DND-41 (cell line): Measurements from ENCODE around the gene FRMD8.
A peak's percentile ranks its signal among the peaks of the same experiment; 100 is the strongest.

Experiments
- ATAC-seq: fragments of 200-7000 bp; cut with Tn5 transposase; 3 replicates; pipeline ENCODE4 v1.9.1; 2021; ENCODE audit warnings: low read depth; ENCODE audit not compliant: insufficient read depth
- DNase-seq: peaks from one replicate; pipeline ENCODE4 v3.0.0-alpha.2; 2020
- H2AFZ ChIP-seq: 2 replicates; pipeline ENCODE4 v1.6.0; 2012; ENCODE audit warnings: low read depth, low read length
- H3K27ac ChIP-seq: 2 replicates; pipeline ENCODE4 v1.5.1; 2012; ENCODE audit warnings: low read length, inconsistent platforms
- H3K27me3 ChIP-seq: fragments of 200-600 bp; sonication (generic); 2 replicates; pipeline ENCODE4 v1.6.0; 2012; ENCODE audit warnings: low read length, mild to moderate bottlenecking, inconsistent platforms; ENCODE audit not compliant: insufficient read depth, poor library complexity
- H3K36me3 ChIP-seq: 2 replicates; pipeline ENCODE4 v1.5.1; 2012; ENCODE audit warnings: low read length, inconsistent platforms; ENCODE audit not compliant: insufficient read depth
- H3K4me1 ChIP-seq: 2 replicates; pipeline ENCODE4 v1.5.1; 2012; ENCODE audit warnings: mild to moderate bottlenecking, low read length; ENCODE audit not compliant: insufficient read depth
- H3K4me2 ChIP-seq: 2 replicates; pipeline ENCODE4 v1.6.0; 2012; ENCODE audit warnings: mild to moderate bottlenecking, moderate library complexity, low read length, inconsistent platforms; ENCODE audit not compliant: insufficient read depth
- H3K4me3 ChIP-seq, 2 experiments: fragments of 200-600 bp in 1 of 2; shearing (Covaris generic) in 1 of 2; 2 replicates each; pipeline ENCODE4 v1.5.1; 2012 to 2016; ENCODE audit warnings: inconsistent platforms in 2 of 2, low read length in 2 of 2, mild to moderate bottlenecking in 2 of 2, low read depth in 1 of 2, moderate library complexity in 1 of 2
- H3K79me2 ChIP-seq: 2 replicates; pipeline ENCODE4 v1.6.0; 2012; ENCODE audit warnings: low read length, inconsistent platforms; ENCODE audit not compliant: insufficient read depth
- H3K9ac ChIP-seq: 2 replicates; pipeline ENCODE4 v1.6.0; 2012; ENCODE audit warnings: low read depth, mild to moderate bottlenecking, inconsistent platforms, low read length, moderate library complexity
- H3K9me3 ChIP-seq: 2 replicates; pipeline ENCODE4 v1.5.1; 2012; ENCODE audit warnings: low read length, moderate library complexity, mild to moderate bottlenecking, inconsistent platforms; ENCODE audit not compliant: insufficient read depth, severe bottlenecking
- H4K20me1 ChIP-seq: 2 replicates; pipeline ENCODE4 v1.6.0; 2012; ENCODE audit warnings: low read length; ENCODE audit not compliant: insufficient read depth
- EZH2 ChIP-seq: IDR thresholded peaks from 3 replicates; pipeline ENCODE4 v1.6.1; 2012; ENCODE audit warnings: borderline replicate concordance, low read depth, mild to moderate bottlenecking, moderate library complexity, low read length, inconsistent platforms; ENCODE audit not compliant: severe bottlenecking
- TF ChIP-seq, protein P1 (sequence below): IDR thresholded peaks from 2 replicates; pipeline ENCODE4 v1.5.1; 2012; ENCODE audit warnings: borderline replicate concordance, low read length, moderate library complexity, mild to moderate bottlenecking; ENCODE audit not compliant: poor library complexity, severe bottlenecking; ENCODE audit errors: extremely low read depth

The FRMD8 gene

DNA sequence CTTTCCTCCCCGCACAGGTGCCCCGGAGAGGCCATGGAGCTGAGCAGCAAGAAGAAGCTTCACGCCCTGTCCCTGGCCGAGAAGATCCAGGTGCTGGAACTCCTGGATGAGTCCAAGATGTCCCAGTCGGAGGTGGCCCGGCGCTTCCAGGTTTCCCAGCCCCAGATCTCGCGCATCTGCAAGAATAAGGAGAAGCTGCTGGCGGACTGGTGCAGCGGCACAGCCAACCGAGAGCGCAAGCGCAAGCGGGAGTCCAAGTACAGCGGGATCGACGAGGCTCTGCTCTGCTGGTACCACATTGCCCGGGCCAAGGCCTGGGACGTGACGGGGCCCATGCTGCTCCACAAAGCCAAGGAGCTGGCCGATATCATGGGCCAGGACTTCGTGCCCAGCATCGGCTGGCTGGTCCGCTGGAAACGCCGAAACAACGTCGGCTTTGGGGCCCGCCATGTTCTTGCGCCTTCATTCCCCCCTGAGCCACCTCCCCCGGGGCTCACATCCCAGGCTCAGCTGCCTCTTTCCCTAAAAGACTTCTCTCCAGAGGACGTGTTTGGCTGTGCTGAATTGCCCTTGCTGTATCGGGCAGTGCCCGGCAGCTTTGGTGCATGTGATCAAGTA is 30.6 kb upstream of the FRMD8 start:
- H3K4me2 ChIP-seq, result peak overlapping the region; percentile 98
- 0 out of 4 replicates have a peak overlapping the region, but pooled peaks of 1 of the 2 experiments have one; percentile 66 for H3K4me3 ChIP-seq
- no peaks in the 10 kb centered on the region for H3K79me2 ChIP-seq
- no peak for DNase-seq
- H3K9me3 ChIP-seq, result no peaks in the 10 kb centered on the region
- no peak overlapping the region for H3K27ac ChIP-seq
- peaks cover 4% of the 10 kb centered on the region; the same call in 1 of the 2 replicates for H4K20me1 ChIP-seq
- peaks cover 21% of the 10 kb centered on the region for H3K4me1 ChIP-seq
- no peak overlapping the region for H2AFZ ChIP-seq
- H3K27me3 ChIP-seq, result no peaks in the 10 kb centered on the region
- ATAC-seq, result no peak
- no peak for TF ChIP-seq EZH2
- TF ChIP-seq, protein P1, sequence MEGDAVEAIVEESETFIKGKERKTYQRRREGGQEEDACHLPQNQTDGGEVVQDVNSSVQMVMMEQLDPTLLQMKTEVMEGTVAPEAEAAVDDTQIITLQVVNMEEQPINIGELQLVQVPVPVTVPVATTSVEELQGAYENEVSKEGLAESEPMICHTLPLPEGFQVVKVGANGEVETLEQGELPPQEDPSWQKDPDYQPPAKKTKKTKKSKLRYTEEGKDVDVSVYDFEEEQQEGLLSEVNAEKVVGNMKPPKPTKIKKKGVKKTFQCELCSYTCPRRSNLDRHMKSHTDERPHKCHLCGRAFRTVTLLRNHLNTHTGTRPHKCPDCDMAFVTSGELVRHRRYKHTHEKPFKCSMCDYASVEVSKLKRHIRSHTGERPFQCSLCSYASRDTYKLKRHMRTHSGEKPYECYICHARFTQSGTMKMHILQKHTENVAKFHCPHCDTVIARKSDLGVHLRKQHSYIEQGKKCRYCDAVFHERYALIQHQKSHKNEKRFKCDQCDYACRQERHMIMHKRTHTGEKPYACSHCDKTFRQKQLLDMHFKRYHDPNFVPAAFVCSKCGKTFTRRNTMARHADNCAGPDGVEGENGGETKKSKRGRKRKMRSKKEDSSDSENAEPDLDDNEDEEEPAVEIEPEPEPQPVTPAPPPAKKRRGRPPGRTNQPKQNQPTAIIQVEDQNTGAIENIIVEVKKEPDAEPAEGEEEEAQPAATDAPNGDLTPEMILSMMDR, result no peak
- H3K36me3 ChIP-seq, result peaks cover 15% of the 10 kb centered on the region
- no peak overlapping the region; the same call in 1 of the 2 replicates for H3K9ac ChIP-seq

DNA sequence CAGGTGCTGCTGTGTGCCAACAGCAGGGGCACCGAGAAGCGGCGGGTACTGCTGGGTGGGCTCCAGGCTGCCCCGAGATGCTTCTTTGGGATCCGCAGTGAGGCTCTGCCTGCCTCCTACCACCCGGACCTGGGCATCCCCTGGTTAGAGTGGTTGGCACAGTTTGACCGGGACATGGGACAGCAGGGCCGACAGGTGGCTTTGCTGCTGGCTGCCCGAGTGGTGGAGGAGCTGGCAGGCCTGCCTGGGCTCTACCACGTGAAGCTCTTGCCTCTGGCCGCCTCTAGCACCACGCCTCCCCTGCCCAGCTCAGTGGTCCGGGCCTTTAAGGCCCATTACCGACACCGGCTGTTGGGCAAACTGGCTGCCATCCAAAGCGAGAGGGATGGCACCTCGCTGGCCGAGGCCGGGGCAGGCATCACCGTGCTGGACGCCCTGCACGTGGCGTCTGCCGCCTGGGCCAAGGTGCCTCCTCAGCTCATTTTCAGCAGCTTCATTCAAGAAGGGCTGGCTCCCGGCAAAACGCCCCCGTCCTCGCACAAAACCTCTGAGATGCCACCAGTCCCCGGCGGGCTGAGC is 30.0 kb upstream of the FRMD8 start:
- no peak for ATAC-seq
- H2AFZ ChIP-seq, result no peak overlapping the region

DNA sequence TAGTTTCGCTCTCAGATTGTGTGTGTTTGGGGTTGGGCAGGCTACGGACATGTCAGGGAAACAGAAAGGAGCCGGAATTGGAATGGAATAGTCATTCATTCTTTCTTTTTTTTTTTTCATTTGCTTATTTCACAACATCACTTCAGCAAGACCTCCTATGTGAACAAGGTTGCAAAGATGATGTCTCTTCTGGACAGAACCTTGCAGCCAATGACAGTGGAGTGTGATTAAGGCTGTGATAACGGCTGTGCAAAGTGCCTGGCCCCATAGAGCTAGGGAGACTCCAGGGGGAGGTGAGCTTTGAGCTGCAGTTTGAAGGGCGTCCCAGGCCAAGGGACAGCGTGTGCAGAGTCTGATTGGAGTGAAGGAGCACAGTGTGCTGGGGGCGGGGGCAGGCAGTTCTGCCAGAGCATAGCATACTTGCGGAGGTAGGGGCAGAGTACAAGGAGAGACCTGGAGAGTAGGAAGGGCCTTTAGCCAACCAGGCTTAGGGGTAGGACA is 28.5 kb upstream of the FRMD8 start:
- Histone ChIP-seq H2AFZ (no peak overlapping the region), H3K4me2 (no peak overlapping the region), H3K4me3 (no peak overlapping the region), H3K9me3 (no peaks in the 10 kb centered on the region), H4K20me1 (peaks cover 4% of the 10 kb centered on the region; the same call in 1 of the 2 replicates), H3K4me1 (peaks cover 21% of the 10 kb centered on the region), H3K9ac (no peak overlapping the region), H3K79me2 (no peaks in the 10 kb centered on the region), H3K27ac (no peak overlapping the region), H3K27me3 (no peaks in the 10 kb centered on the region), H3K36me3 (no peaks in the 10 kb centered on the region; the same call in 1 of the 2 replicates)
- TF ChIP-seq, protein P1, result no peak
- ATAC-seq (no peak), DNase-seq (no peak)

More for the DNA sequence above, 30.0 kb upstream of the FRMD8 start:
- H4K20me1 ChIP-seq, result peaks cover 4% of the 10 kb centered on the region; the same call in 1 of the 2 replicates
- H3K36me3 ChIP-seq, result peaks cover 13% of the 10 kb centered on the region
- H3K27me3 ChIP-seq, result no peaks in the 10 kb centered on the region
- no peaks in the 10 kb centered on the region for H3K9me3 ChIP-seq
- H3K79me2 ChIP-seq, result no peaks in the 10 kb centered on the region
- no peak overlapping the region for H3K9ac ChIP-seq
- DNase-seq, result no peak
- no peak overlapping the region for H3K4me2 ChIP-seq
- H3K27ac ChIP-seq, result no peak overlapping the region
- H3K4me3 ChIP-seq, result no peak overlapping the region
- no peak for TF ChIP-seq EZH2
- TF ChIP-seq, protein P1, result no peak
- peaks cover 21% of the 10 kb centered on the region for H3K4me1 ChIP-seq
